Trophoblast cell (in vitro differentiated cells and primary cell): Measurements from ENCODE around the gene KPNA1.

Experiments used
- DNase-seq, 2 donors: peaks; one replicate each; pipeline ENCODE4 v3.0.0-alpha.2; 2016
- H2AFZ ChIP-seq: 2 replicates; pipeline ENCODE4 v1.6.1; 2013; ENCODE audit warnings: low read length, moderate library complexity, mild to moderate bottlenecking; ENCODE audit not compliant: insufficient read depth, poor library complexity
- H2AK5ac ChIP-seq: 2 replicates; pipeline ENCODE4 v1.6.1; 2013; ENCODE audit warnings: mild to moderate bottlenecking, low read length
- H2BK120ac ChIP-seq: 2 replicates; pipeline ENCODE4 v1.6.1; 2013; ENCODE audit warnings: low read length, mild to moderate bottlenecking, moderate library complexity; ENCODE audit not compliant: insufficient read depth, poor library complexity
- H2BK12ac ChIP-seq: 2 replicates; pipeline ENCODE4 v1.6.1; 2013; ENCODE audit warnings: mild to moderate bottlenecking, low read length, moderate library complexity
- H2BK5ac ChIP-seq: 2 replicates; pipeline ENCODE4 v1.6.1; 2013; ENCODE audit warnings: low read length, low read depth, moderate library complexity, mild to moderate bottlenecking; ENCODE audit not compliant: poor library complexity
- H3K14ac ChIP-seq: 2 replicates; pipeline ENCODE4 v1.6.1; 2013; ENCODE audit warnings: mild to moderate bottlenecking, low read length
- H3K18ac ChIP-seq: 2 replicates; pipeline ENCODE4 v1.6.1; 2013; ENCODE audit warnings: mild to moderate bottlenecking, low read length
- H3K23ac ChIP-seq: 2 replicates; pipeline ENCODE4 v1.6.1; 2013; ENCODE audit warnings: low read length
- H3K27ac ChIP-seq: 2 replicates; pipeline ENCODE4 v1.5.1; 2013; ENCODE audit warnings: low read depth, mild to moderate bottlenecking, inconsistent platforms, low read length, moderate library complexity
- H3K27me3 ChIP-seq: 2 replicates; pipeline ENCODE4 v1.6.1; 2013; ENCODE audit warnings: inconsistent platforms, mild to moderate bottlenecking, low read length, moderate library complexity; ENCODE audit not compliant: insufficient read depth
- H3K36me3 ChIP-seq, 2 experiments: 1 replicate in 1 of 2; 2 replicates in 1 of 2; pipeline ENCODE4 v1.6.1; 2013; ENCODE audit warnings: low read length in 2 of 2, mild to moderate bottlenecking in 2 of 2, moderate library complexity in 1 of 2; ENCODE audit not compliant: insufficient read depth in 2 of 2, control insufficient read depth in 1 of 2
- H3K4ac ChIP-seq: 2 replicates; pipeline ENCODE4 v1.6.1; 2013; ENCODE audit warnings: low read depth, mild to moderate bottlenecking, low read length, moderate library complexity
- H3K4me1 ChIP-seq, 2 experiments: 1 replicate in 1 of 2; 2 replicates in 1 of 2; pipeline ENCODE4 v1.6.1; 2013; ENCODE audit warnings: low read length in 2 of 2, mild to moderate bottlenecking in 2 of 2, moderate library complexity in 1 of 2; ENCODE audit not compliant: insufficient read depth in 2 of 2, control insufficient read depth in 1 of 2
- H3K4me2 ChIP-seq: 2 replicates; pipeline ENCODE4 v1.6.1; 2013; ENCODE audit warnings: inconsistent platforms, mild to moderate bottlenecking, low read length, moderate library complexity
- H3K4me3 ChIP-seq: 2 replicates; pipeline ENCODE4 v1.5.1; 2013; ENCODE audit warnings: mild to moderate bottlenecking, low read depth, low read length, inconsistent platforms
- H3K79me1 ChIP-seq: one replicate; pipeline ENCODE4 v1.6.1; 2013; ENCODE audit warnings: low read length
- H3K79me2 ChIP-seq: 2 replicates; pipeline ENCODE4 v1.6.1; 2013; ENCODE audit warnings: low read length, mild to moderate bottlenecking; ENCODE audit not compliant: control insufficient read depth, insufficient read depth, poor library complexity
- H3K9ac ChIP-seq: 2 replicates; pipeline ENCODE4 v1.6.1; 2013; ENCODE audit warnings: mild to moderate bottlenecking, low read length
- H3K9me3 ChIP-seq: 2 replicates; pipeline ENCODE4 v1.6.1; 2013; ENCODE audit warnings: low read depth, mild to moderate bottlenecking, control low read depth, inconsistent platforms, low read length; ENCODE audit not compliant: insufficient read depth
- H4K12ac ChIP-seq: 2 replicates; pipeline ENCODE4 v1.6.1; 2013; ENCODE audit warnings: low read depth, mild to moderate bottlenecking, low read length, moderate library complexity
- H4K8ac ChIP-seq: 2 replicates; pipeline ENCODE4 v1.6.1; 2013; ENCODE audit warnings: low read depth, mild to moderate bottlenecking, low read length, moderate library complexity
- H4K91ac ChIP-seq: one replicate; pipeline ENCODE4 v1.6.1; 2013; ENCODE audit warnings: low read depth, mild to moderate bottlenecking, low read length, moderate library complexity
- WGBS: extraction: QIAGEN DNeasy Blood & Tissue Kit; methylation state at CpG from one replicate; pipeline ENCODE4 v1.1.7; 2013; ENCODE audit warnings: missing lambda C conversion rate; ENCODE audit not compliant: insufficient read length, insufficient coverage; ENCODE audit errors: extremely low coverage; 5-methylcytosine and 5-hydroxymethylcytosine counted together

KPNA1 gene

DNA sequence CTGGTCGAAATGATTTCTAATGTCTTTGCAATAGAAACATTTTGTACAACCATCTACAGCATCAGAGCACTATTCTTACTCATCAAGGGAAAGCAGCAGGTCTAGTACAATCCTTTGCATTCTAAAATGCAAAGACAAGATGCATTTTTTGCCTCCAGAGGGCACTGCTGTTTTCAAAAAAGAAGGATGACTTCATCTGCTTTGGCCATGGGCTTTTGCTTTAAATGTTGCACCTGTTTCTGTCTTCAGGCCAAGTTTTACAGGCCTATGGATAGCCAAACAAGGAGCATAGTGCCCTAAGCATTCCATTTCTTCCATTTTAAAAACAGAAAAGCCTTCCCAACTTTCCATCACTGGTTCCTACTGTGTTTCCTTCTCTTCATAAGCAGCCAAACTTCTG, 45.9 kb upstream of the KPNA1 start:
- Histone ChIP-seq H2BK5ac (no peak overlapping the region), H3K4me1 (peaks cover 1 to 4% of the 10 kb centered on the region in 2 experiments), H2AFZ (no peak overlapping the region), H2AK5ac (no peak overlapping the region), H3K4ac (no peak overlapping the region), H4K91ac (no peak overlapping the region), H3K18ac (no peak overlapping the region), H3K4me3 (no peak overlapping the region), H4K8ac (no peak overlapping the region), H3K27me3 (no peaks in the 10 kb centered on the region), H4K12ac (no peak overlapping the region), H3K27ac (no peak overlapping the region), H3K9me3 (no peaks in the 10 kb centered on the region), H3K4me2 (no peak overlapping the region), H3K14ac (no peak overlapping the region), H3K23ac (no peak overlapping the region), H3K79me2 (peaks cover 5% of the 10 kb centered on the region), H3K36me3 (no peaks in the 10 kb centered on the region), H2BK12ac (no peak overlapping the region), H3K9ac (no peak overlapping the region), H3K79me1 (peaks cover 8% of the 10 kb centered on the region), H2BK120ac (no peak overlapping the region)
- WGBS, result no CpG with 5 or more reads among the region's 1 CpG
- peak; percentile 79 to 92 for DNase-seq

DNA sequence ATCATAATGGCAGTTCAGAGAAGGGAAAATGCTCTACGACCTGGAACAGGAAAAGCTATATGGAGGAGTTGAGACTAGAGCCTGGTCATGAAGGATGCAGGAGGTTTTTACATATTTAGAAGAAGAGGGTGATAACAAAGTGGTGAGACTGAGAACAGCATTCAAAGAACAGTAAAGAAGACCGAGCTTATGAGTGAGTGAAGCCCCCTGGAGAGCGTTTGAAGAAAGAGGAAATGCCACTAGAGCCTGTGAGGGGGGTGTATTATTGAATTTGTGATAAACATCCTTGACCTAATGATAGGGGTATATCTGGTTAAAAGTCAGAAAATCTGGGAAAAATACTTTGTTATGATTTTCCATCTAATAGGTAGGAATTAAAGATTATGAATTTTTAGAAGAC, 45.2 kb upstream of the KPNA1 start:
- H3K4ac ChIP-seq, result no peak overlapping the region
- no peak for DNase-seq
- no peak overlapping the region for H2BK120ac ChIP-seq
- H2BK5ac ChIP-seq, result no peak overlapping the region
- no peak overlapping the region for H3K14ac ChIP-seq
- no peak overlapping the region for H4K91ac ChIP-seq
- H3K9me3 ChIP-seq, result no peaks in the 10 kb centered on the region
- no peak overlapping the region for H3K27ac ChIP-seq
- peaks cover 8% of the 10 kb centered on the region for H3K79me1 ChIP-seq
- H3K4me3 ChIP-seq, result no peak overlapping the region
- H3K9ac ChIP-seq, result no peak overlapping the region
- no peak overlapping the region for H4K12ac ChIP-seq
- no peak overlapping the region for H2AK5ac ChIP-seq
- no peak overlapping the region for H2AFZ ChIP-seq
- WGBS, result no CpG with 5 or more reads among the region's 3 CpGs
- no peak overlapping the region for H3K23ac ChIP-seq
- H3K79me2 ChIP-seq, result peaks cover 5% of the 10 kb centered on the region
- H2BK12ac ChIP-seq, result no peak overlapping the region
- no peak overlapping the region for H3K4me2 ChIP-seq
- H3K36me3 ChIP-seq, result no peaks in the 10 kb centered on the region
- no peaks in the 10 kb centered on the region for H3K27me3 ChIP-seq
- peaks cover 3 to 7% of the 10 kb centered on the region in 2 experiments for H3K4me1 ChIP-seq
- no peak overlapping the region for H3K18ac ChIP-seq
- no peak overlapping the region for H4K8ac ChIP-seq

GRCh38 chr3:122558605-122559004, 43.9 kb upstream of the KPNA1 start:
- Histone ChIP-seq H3K18ac (no peak overlapping the region), H3K14ac (no peak overlapping the region), H2AK5ac (no peak overlapping the region), H3K79me1 (peaks cover under 1% of the 10 kb centered on the region), H3K79me2 (no peaks in the 10 kb centered on the region), H2BK120ac (no peak overlapping the region), H2BK5ac (no peak overlapping the region), H4K8ac (no peak overlapping the region), H4K12ac (no peak overlapping the region), H3K4me1 (peaks cover 3 to 4% of the 10 kb centered on the region in 2 experiments), H3K27me3 (no peaks in the 10 kb centered on the region), H3K4ac (no peak overlapping the region), H4K91ac (no peak overlapping the region), H3K4me2 (no peak overlapping the region), H3K23ac (no peak overlapping the region), H3K4me3 (no peak overlapping the region), H3K9me3 (no peaks in the 10 kb centered on the region), H3K36me3 (no peaks in the 10 kb centered on the region), H3K27ac (no peak overlapping the region), H2BK12ac (no peak overlapping the region), H2AFZ (no peak overlapping the region), H3K9ac (no peak overlapping the region)
- DNase-seq, result no peak
- WGBS, result no CpG with 5 or more reads among the region's 6 CpGs

DNA sequence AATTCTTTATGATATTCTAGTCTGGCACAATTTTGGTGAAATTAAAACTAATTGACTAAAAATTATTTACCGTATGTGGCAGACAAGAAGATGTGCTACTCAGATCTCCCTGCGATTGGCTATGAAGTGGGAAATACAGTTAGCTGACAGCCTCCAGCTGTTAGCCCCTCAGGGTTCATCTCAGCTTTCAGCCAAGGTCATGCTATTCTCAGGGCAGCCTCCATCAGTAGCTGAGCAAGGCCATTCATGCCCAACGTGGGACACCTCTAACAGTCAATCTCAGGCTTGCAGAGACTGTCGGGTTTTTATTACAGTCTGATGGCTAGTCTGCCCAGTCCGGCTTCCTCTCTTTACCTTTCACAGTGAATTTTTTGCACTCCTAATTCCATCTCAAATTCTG, 42.6 kb upstream of the KPNA1 start:
- Histone ChIP-seq H3K4me1 (peaks cover 3 to 4% of the 10 kb centered on the region in 2 experiments), H2BK5ac (no peak overlapping the region), H2BK120ac (no peak overlapping the region), H2AFZ (no peak overlapping the region), H3K27ac (no peak overlapping the region), H3K79me2 (no peaks in the 10 kb centered on the region), H3K79me1 (no peaks in the 10 kb centered on the region), H3K36me3 (no peaks in the 10 kb centered on the region), H3K27me3 (no peaks in the 10 kb centered on the region), H3K9ac (peak overlapping the region; percentile 21), H4K91ac (no peak overlapping the region), H3K4me3 (no peak overlapping the region), H3K4me2 (no peak overlapping the region), H2BK12ac (no peak overlapping the region), H3K18ac (no peak overlapping the region), H2AK5ac (no peak overlapping the region), H3K4ac (no peak overlapping the region), H4K12ac (no peak overlapping the region), H3K23ac (no peak overlapping the region), H3K14ac (no peak overlapping the region), H3K9me3 (no peaks in the 10 kb centered on the region), H4K8ac (no peak overlapping the region)
- WGBS, result no CpG with 5 or more reads among the region's 5 CpGs
- DNase-seq, result no peak
